ENCODE measurements around the gene LRRC10B.

LRRC10B gene

DNA sequence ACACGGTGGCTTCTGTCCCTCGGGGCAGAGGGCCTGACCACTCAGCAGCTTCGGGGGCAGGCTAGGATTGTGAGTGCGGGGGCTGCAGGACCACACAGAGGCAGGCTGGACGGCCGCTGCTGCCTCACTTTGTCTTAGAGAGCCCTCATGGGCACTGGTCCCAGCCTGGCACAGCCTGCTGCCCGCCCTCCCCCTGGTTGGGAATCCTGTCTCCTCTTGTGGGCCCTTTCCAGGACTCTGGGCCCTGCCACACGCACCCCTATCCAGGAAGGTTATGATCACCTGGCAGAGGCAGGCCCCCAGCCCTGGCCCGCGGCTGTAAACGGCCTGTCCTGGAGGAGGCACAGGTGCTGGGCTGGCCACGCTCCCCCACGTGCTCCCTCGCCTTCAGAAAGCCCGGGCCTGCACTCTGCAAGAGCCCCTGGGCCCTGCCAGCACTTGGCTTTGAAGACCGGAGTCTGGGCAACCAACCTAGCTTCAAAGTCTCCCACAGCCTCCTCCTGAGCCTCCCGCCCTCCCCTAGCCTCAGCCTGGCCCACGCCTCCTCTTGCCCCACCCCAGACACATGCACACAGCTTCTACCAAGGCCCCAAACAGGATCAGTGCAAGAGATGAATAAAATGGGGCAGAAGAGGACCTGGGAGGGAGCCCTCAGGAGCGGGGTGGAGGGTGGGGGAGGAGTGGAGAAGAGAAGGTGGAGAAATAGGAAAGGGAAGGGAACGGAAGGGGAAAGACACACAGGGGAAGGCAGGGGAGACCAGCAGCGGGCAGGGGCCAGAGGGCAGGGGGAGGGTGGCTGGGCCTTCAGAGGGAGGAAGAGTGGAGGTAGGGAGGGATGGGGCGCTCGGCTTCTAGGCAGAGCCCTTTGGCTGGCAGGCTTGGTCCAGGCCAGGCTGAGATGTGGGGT lies 41.4 kb downstream of the LRRC10B start:
- DNase-seq: no peak

DNA sequence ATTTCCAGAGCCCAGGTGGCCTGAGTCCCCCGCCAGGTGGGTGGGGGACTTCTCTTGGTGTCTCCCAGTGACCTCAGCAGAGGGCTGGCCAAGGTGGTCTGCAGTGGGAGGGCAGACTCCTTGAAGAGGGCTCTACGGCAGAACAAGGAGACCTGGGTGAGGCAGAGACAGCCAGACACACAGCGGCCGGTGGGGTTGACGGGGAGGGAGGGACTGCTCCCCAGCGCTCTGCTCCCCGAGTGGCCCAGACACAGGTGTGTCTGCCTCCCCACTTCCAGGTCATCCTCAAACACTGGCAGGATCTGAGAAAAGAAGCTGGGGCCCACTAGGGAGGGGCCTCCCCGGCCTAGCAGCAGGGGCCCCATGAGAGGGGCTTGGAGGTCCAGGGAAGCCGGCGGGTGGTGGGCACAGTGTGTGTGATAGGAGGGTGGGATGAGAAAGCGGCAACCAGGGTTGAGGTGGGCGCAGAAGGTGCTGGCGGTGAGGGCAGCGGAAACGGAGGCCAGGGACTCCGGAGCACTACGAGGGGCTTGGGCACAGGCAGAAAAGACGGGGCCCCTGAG lies 42.2 kb downstream of the LRRC10B start:
- no peak for DNase-seq

GRCh38 chr11:61551634-61552033 lies 43.1 kb downstream of the LRRC10B start:
- no peak for DNase-seq

DNA sequence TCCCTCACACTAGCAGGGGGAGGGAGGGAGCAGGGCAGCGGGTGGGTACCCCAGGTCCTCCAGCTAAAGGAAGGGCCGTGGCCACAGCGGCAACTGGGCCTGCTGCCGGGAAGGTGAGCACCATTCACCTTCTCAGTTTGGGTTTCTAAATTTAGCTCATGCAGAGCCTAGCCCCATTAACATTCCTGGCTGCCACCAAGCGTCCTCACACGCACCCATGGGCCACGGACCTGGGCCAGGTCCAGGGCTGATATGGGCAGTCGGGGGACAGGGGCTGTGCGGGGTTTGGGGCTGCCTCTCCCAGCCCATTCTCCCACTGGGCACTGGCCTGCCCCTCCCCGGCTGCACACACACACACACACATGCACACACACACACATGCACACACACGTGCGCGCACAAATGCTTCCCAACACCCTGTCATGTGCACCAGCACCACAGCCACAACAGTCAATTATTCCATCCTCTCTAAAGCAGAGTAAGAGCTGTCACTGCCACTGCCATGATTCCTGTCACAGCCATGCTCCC lies 43.6 kb downstream of the LRRC10B start:
- no peak for DNase-seq

GRCh38 chr11:61553373-61554171 lies 45.0 kb downstream of the LRRC10B start:
- no peak for DNase-seq

DNA sequence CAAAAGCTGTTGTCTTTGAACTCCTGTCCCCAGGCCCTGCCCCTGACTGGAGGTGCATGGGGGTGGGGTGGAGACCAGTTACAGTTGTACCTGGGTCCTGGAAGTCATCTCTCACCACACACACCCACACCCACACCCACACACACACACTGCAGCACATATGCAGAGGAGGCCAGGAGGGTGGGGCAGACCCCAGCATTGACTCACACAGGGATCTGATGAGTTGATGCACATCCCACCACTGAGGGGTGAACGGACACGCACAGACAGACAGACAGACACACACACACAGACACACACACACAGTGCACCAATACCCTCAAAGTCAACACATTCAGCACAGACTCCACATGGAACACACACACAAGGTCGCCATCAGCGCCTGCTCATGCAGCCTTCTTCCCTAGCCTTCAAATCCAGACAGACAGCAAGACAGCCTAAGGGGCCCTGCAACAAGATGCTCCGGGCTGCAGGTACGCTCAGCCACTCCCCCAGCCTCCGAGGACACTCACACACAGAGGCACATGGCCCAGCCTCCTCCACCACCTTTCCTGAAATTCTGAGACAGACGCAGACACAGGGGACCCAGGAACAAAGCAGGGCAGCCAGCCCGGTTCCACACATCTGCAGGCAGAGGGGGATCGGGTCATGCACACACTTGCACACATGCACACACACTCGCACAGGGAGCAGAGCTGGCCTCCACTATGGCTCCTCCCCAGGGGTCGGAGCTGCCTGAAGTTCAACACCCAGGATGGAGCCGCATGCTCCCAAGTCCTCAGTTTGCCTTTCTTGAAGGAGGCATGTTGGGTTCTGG lies 45.8 kb downstream of the LRRC10B start:
- DNase-seq: no peak

- DNase-seq: no peak
These were observed 46.8 kb downstream of the LRRC10B start for GRCh38 chr11:61555051-61555969.

DNA sequence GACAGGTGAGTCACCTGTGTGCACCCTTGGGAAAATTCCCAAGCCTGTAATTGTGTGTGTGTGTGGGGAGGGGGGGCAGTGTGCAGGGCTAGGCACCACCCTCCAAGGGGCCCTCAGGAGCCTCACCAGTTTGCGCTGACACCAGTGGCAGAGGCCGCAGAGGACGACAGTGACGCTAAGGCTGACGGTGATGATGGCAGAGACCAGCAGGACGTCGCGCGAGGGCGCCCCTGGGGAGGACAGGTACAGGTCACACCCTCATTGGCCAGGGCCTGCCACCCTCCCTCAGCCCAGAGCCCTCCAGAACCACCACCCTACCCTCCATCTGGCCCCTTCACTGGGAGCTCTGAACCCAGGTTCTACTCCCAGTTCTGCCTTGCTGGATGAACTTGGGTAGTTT lies 47.4 kb downstream of the LRRC10B start:
- no peak for DNase-seq

DNA sequence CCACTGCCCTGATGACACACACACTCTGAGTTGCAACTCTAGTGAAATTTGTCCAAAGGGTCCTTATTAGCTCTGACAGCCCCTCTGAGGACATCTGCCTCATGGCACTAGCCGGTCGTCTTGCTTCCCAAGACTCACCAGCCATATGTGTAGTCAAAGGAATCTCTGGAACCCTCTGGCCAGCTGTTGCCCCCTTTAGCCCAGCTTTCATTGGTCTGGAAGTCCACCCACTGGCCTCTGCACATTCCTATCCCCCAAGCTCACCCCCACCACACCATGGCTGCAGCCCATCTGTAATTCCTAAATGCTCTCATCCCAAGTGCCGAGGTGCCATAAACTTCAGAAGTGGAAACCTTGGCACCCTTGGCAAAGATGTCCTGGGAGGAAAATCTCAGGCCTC lies 48.1 kb downstream of the LRRC10B start:
- DNase-seq: no peak
